Renal cortical epithelial cell (primary cell): ENCODE results near the gene PGPEP1. TPM values are rescaled to one million over a fixed set of nuclear protein-coding genes. Genes with fewer than 3 reads are reported as not detected.
"Not testable (repeated sequence)": the region's sequence is repeated elsewhere in the genome, so short reads cannot be mapped to it uniquely, and the experiment has no call there.

Source experiments
- DNase-seq: peaks from one replicate; pipeline ENCODE4 v3.0.0-alpha.2; 2011; ENCODE audit warnings: low read depth
- total RNA-seq: library from RNA; depleted of rRNA; stranded (reverse); fragments of >200 nt; gene quantifications from 2 replicates; pipeline ENCODE4 v1.2.3, GENCODE V29; 2014

The PGPEP1 gene
- total RNA-seq, 1 donor from 2014 or later: 33.2 TPM

- no peak for DNase-seq
Observed at GRCh38 chr19:18332917-18333530, 7.4 kb upstream of the PGPEP1 start.

- peak; percentile 38 for DNase-seq
Observed at GRCh38 chr19:18333680-18334079, 6.7 kb upstream of the PGPEP1 start.

- DNase-seq: no peak
Observed at GRCh38 chr19:18336121-18336520, 4.3 kb upstream of the PGPEP1 start.

- DNase-seq: peak; percentile 46
Observed at GRCh38 chr19:18338541-18338940, 1.9 kb upstream of the PGPEP1 start.

GRCh38 chr19:18339723-18340122 lies 675 bp upstream of the PGPEP1 start:
- DNase-seq: no peak

- no peak for DNase-seq
Observed at GRCh38 chr19:18340990-18341868, 831 bp downstream of the PGPEP1 start.

- no peak for DNase-seq
Observed at GRCh38 chr19:18342090-18342632, 1.8 kb downstream of the PGPEP1 start.

- DNase-seq: no peak
Observed at GRCh38 chr19:18344582-18344950, 4.2 kb downstream of the PGPEP1 start.

GRCh38 chr19:18345296-18345695 lies 4.9 kb downstream of the PGPEP1 start:
- DNase-seq: no peak

- DNase-seq: no peak
Observed at GRCh38 chr19:18346091-18346490, 5.7 kb downstream of the PGPEP1 start.

GRCh38 chr19:18348171-18348570 lies 7.8 kb downstream of the PGPEP1 start:
- no peak for DNase-seq

- DNase-seq: not testable (repeated sequence)
Observed at GRCh38 chr19:18348818-18349339, 8.5 kb downstream of the PGPEP1 start.

- peak; percentile 38 for DNase-seq
Observed at GRCh38 chr19:18349524-18350128, 9.2 kb downstream of the PGPEP1 start.

- no peak for DNase-seq
Observed at GRCh38 chr19:18350490-18350889, 10.1 kb downstream of the PGPEP1 start.

- DNase-seq: no peak
Observed at GRCh38 chr19:18351544-18351943, 11.1 kb downstream of the PGPEP1 start.

GRCh38 chr19:18353378-18354005 lies 13.1 kb downstream of the PGPEP1 start:
- no peak for DNase-seq

- not testable (repeated sequence) for DNase-seq
Observed at GRCh38 chr19:18354743-18355142, 14.3 kb downstream of the PGPEP1 start.

GRCh38 chr19:18357041-18357440 lies 16.6 kb downstream of the PGPEP1 start:
- no peak for DNase-seq

GRCh38 chr19:18361646-18362045 lies 21.2 kb downstream of the PGPEP1 start:
- DNase-seq: no peak

GRCh38 chr19:18362934-18363542 lies 22.6 kb downstream of the PGPEP1 start:
- no peak for DNase-seq

- no peak for DNase-seq
Observed at GRCh38 chr19:18363787-18364186, 23.4 kb downstream of the PGPEP1 start.
